ENCODE measurements around the gene DGKG.

The DGKG gene

DNA sequence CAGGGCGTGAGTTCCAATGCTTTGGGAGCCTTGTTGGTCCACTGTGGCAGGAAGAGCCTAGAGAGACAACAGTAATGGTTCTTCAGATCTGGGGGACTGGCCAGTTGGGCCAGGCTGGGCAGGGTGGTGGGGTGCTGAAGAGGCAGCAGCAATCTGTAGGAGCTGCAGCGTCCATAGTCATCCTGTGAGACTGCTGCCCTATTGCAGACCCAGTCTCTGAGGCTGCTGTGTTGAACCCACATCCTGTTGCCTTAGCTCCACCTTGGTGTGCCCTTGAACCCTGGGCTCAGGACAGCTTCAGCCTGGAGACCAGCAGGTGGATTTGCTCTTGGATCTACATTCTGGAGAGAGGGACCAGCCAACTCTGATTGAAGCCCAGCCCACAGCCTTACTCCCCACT is 229.5 kb downstream of the DGKG start:
- no peak for DNase-seq

DNA sequence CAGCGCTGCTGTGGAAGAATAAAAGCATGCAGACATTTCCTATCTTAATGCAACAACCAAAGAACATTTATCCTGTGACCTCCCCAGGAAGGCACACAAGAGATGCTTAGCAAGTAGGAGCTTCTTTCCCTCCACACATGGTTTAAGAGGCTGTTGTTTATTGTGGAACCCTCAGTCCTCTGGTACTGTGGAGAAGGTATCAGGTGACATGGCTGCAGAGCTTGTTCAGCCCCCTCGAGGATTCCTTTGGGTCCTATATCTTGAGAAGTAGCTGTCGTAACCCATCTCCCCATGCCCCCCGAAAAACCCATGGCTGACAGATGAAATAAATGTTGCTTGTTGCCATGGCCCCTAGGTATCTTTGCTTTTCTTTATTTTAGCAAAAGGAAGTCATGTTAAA is 232.8 kb downstream of the DGKG start:
- no peak for DNase-seq

GRCh38 chr3:186128158-186128557 is 233.9 kb downstream of the DGKG start:
- no peak for DNase-seq

- DNase-seq = no peak
These were observed 234.6 kb downstream of the DGKG start for GRCh38 chr3:186127463-186127862.

DNA sequence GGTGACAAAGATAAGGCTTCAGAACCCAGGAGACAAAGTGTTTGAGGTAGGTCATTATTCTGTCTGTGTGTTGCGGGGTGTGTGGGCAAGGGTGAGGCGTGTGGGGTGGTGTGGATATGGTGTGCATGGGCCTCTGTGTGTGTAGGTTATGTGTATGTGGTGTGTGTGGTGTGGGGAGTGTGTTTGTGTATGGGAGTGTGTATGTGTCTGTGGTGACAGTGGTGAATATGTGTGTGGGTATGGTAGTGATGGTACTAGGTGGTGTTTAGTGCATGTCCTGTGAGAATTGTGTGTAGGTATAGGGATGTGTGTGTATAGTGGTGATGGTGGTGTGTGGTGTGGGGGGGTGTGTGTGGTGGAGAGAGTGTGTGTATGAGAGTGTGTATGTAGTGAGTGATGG is 236.9 kb downstream of the DGKG start:
- DNase-seq = no peak

- DNase-seq = no peak
These were observed 237.4 kb downstream of the DGKG start for GRCh38 chr3:186124592-186124991.

- DNase-seq = no peak
These were observed 239.0 kb downstream of the DGKG start for GRCh38 chr3:186123012-186123411.

GRCh38 chr3:186121968-186122367 is 240.1 kb downstream of the DGKG start:
- DNase-seq = no peak

GRCh38 chr3:186121278-186121677 is 240.8 kb downstream of the DGKG start:
- no peak for DNase-seq

DNA sequence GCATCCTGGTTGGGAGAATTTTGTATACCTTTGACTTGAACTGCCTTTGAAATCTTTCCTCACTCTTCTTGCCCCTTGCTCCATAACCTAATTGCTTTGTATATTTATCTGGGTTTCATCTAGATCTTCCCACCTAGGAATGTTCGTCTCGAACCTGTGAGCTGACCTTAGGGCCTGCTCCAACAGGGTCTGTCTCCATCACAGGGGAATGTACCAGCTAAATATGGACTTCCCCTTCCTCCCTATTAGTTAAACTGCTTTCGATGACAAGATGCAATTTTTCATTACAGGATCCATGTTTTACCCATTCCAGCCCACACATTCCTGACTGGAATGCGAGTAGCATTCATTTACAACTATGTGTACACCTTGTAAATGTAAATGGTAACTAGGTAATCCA is 242.5 kb downstream of the DGKG start:
- DNase-seq = no peak

DNA sequence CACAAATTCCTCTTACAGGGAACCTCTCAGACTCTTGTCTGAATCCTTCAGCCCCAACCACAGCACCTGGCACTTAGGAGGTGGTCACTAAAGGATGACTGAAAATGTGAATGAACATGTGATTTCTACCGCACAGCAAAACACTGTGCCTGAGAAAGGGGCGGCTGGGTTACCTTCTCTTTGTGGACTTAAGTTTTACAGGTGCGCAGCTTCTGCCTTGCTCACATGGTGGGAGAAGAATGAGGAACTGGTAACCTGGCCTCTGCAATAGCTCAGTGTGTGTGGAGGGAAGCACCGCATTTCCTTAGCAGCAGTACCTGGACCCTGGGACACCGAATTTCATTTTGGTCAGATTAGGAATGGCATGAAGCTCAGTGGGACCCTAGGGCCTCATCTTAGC is 243.3 kb downstream of the DGKG start:
- DNase-seq = no peak

DNA sequence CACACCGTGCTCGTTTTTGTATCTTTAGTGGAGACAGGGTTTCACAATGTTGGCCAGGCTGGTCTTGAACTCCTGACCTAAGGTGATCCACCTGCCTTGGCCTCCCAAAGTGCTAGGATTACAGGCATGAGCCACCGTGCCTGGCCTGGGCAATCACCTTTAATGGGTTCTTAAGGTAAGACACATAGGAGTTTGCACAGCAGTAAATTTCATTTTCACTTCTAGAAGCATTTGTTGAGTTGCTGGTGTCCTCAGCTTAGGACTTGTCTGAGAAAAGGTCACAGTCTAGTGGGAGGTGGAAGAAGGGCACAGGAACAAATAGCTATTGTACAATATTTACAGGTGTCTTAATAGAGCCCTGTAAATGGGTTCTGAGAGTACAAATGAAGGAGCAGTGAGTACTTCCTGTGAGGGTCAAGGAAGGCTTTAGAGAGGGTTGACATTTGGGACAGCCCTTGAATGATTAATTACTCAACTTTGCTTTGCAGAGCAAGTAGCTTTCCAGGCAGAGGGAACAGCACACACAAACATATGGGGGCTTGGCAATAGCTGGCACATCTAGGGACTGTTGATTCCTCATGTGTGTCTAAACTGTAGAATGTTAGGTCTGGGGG is 244.4 kb downstream of the DGKG start:
- DNase-seq = no peak

GRCh38 chr3:186115239-186115996 is 246.6 kb downstream of the DGKG start:
- no peak for DNase-seq

GRCh38 chr3:186110975-186111974 is 250.8 kb downstream of the DGKG start:
- no peak for DNase-seq

GRCh38 chr3:186109897-186110803 is 251.9 kb downstream of the DGKG start:
- peak in 2 of 6 experiments; percentile 17 to 36 for DNase-seq

DNA sequence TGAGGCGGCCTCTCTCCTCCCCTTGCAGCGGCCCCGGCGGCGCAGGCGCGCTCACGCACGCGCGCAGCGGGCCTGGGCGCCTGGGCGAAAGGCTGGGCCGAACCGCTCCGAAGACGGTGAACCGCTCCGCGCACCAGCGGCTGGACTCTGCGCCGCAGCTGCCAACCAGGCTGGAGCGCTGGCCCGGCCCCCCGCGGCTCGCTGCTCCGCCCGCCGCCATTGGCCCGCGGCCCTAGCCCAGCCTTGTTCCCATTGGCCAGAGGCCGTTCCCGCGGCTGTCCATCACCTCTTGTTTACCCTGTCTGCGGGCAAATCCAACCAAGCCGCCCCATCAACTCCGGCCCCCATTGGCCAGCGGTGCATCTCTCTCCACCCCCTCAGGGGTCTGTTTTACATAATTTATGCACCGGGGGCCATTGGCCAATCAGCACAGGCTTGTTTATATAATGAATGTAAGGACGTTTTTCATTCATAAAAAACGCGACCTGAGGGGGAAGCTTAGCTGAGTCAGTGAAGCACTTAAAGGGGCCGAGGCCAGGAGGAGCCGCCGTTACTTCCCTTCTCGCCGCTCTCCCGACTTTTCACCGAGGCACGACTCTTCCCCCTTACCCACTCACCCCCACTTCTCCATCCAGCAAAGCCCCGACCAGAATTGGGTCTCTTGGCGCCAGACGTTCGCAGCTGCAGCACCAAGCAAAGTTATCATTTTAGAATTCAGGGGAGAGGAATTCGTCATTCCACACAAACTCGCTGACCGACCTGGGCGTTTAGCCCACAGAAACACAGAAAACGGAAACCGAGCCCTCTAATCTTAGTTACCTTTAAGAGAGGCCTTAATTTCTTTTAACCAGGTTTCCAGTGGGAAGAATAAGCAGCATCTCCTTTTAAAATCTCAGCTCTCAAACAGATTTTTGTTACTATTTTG is 252.8 kb downstream of the DGKG start, which contains the start of gene ETV5:
TSS of gene ETV5 (minus strand) at position 149 of the 925 bp plus-strand sequence. CDS start 3,221 bp downstream, outside the sequence.
- DNase-seq = peak; percentile 70 to 82 (median 75)

DNA sequence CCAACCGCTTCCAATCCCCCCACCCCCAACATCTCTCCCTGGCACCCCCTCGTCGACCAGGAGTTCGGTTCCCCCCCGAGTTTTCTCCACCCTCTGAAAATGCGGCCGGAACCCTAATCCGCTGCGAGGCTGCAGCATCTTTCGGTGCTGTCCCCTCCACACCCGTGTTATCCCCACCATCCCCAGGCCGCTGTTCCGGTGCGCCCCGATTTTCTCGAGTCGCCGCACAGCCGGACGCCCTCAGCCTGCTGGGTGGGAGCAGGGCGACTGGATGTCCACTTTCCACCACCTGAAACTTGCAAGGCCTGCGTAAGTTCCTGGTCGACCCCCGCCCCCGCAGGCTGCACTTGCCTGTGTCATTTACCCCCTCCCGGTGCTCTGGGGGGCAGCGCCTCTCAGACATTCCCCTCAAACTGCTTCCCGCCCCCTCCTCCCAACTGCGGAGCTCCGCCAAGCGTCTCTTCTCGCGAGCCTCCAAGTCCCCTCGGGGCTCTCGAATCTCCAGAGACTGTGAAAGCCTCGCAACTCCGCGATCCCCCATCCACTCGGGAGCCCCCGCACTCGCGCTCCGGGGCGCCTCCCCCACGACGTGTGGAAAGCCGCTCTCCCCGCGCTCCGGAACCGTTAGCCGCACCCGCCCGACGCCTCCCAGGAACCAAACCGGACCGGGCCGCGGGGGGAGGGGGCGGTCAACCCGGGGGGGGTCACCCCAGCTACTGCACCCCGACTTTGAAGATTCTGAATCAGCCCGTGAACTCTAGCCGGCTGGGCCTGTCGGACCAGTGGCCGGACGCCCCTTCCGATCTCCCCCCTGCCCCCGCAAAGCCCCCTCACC is 253.7 kb downstream of the DGKG start:
- DNase-seq = peak in 2 of 6 experiments; percentile 23

DNA sequence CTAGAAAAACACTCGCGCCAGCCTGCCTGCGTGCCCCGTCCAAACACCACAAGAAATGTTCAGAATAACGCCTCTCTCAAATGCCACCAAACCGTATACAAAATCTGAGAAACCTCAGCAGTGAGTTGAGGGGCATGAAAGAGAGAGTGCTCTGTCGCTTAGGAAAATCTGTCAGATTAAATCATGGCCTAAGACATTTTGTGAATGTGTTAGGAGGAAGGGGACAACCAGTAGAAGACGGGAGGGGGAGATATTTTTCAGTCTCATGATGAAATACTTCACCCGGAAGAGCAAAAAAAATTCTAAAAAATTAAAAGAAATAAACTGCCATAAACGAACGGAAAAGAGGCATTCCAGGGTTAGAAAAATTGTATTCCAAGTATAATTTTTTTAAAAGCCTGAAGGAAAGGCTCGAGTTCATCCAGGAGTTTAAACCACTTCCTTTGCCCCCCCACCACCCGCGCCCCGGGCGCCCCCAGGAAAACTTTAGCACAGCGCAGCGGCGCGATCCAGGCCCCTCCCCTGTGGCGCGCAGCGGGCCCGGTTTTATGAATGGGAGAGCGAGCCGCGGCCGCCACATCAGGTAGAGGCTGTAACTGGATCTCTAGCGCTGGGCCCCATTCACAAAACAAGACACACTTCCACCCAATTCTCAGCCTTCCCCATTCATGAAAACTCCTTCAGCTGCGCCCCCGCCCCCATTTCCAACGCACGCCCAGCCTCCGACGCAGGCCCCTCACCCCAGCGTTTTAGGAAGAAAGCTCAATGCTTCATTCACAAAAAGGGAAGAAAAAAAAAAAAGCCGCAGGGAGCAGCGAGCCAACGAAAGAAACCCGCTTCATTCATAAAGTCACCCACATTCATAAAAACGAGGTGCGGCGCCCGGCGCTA is 254.6 kb downstream of the DGKG start:
- DNase-seq = peak in 5 of 6 experiments; percentile 8 to 40 (median 30)

GRCh38 chr3:186105543-186105942 is 256.5 kb downstream of the DGKG start:
- DNase-seq = no peak

Measured in stimulated activated naive CD4-positive, alpha-beta T cell (primary cell).